CD4-positive, alpha-beta T cell treated with Interleukin-15 for 4 hours (primary cell): ENCODE data around the gene CD40LG.

Source experiments
- DNase-seq: peaks from one replicate; pipeline ENCODE4 v3.0.0-alpha.2; 2020; ENCODE audit warnings: low spot score

CD40LG gene

GRCh38 chrX:136647677-136648360 is at the start of gene CD40LG:
TSS of gene CD40LG (plus strand) at chrX:136648158. CDS start at chrX:136648249, 91 bp downstream.
- peak; percentile 42 for DNase-seq

DNA sequence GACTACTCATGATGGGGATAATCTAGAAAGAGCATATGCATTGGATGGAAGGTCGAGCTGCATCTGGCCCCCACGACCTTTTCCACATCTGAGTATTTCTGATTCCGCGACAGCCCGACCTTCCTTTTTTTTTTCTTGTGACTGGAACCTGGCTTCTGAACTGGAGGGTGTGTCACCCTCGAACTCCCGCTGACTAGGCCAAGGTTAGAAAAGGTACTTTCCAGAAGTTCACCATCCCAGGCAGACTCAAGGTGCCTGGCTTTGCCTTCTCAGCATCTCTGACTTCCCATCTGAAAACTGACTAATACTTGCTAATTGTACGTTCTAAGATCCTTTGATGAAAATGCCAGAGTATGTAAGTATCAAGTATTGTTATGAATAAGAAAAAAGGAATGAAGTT is 49.3 kb upstream of the CD40LG start:
- peak; percentile 59 for DNase-seq

GRCh38 chrX:136600059-136600458 is 47.9 kb upstream of the CD40LG start:
- DNase-seq: no peak

DNA sequence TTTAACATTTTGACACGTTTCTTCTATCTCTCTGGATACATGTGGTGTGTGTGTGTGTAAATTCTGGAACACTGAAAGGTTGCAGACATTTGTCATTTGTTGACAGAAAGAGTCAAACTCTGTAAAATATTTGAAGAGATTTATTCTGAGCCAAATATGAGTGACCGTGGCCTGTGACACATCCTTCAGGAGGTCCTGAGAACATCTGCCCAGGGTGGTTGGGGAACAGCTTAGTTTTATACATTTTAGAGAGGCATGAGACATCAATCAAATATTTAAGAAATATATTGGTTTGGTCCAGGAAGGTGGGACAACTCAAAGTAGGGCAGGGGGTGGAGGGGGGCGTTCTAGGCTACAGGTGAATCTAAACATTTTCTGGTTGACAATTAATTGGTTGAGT is 40.7 kb upstream of the CD40LG start:
- no peak for DNase-seq

GRCh38 chrX:136608295-136608933 is 39.5 kb upstream of the CD40LG start:
- DNase-seq: peak; percentile 63

DNA sequence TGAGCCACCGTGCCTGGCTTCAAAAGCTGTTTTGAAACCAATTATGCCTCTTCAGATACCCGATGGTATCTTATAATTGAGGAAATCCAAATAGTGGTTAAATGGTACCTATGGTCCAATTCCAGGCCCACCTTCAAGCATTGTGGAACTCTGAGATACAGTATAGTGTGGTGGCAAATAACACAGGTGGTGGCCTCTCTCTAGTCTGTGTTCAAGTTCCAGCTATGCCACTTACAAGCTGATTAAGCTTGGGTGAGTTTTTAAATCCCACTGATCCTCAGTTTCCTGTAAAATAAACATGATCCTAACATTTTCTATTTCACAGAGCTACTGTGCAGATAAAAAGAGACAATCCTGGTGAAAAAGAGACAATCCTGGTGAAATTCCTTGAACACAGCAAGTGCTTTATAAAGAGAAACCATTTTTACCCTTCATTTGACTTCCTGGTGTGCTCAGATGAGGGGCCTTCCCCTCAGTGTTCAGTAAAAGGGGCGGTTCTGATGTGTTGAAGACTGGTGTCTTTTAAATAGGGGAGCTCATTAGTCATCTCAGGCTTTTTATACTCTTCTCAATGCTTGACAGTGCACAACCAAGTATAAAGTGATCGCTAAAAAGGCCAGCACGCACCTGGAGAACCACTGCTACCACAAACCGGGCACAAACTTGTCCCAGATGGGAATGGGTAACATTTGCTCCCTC is 30.8 kb upstream of the CD40LG start:
- peak; percentile 60 for DNase-seq

DNA sequence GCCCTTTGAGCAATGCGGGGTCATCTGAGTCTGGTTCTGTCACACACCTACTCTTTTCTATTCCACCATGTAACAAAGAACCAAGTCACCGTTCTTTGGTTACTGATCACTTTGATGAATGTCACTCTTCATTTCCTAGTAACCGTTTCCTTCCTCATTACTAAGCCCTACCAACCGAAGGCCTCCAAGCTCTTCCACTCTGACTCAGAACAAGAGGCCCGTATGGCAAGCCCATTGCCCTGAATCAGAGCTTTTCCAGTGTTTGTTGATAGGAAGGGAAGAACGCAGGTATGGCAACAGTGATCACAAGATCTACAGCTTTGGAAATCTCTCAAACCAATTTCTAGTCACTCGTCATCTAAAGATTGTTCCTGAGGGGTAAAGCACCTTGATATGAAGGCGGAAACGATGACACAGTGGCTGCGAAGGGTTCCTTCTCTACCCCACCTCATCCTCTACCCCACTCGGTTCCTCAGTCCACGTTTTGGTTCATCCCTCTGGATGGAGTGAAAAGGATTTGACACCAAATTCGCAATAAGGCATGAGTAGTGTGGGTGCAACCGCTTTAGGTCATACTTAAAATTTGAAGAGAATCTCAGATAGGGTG is 28.0 kb upstream of the CD40LG start:
- DNase-seq: peak; percentile 69

DNA sequence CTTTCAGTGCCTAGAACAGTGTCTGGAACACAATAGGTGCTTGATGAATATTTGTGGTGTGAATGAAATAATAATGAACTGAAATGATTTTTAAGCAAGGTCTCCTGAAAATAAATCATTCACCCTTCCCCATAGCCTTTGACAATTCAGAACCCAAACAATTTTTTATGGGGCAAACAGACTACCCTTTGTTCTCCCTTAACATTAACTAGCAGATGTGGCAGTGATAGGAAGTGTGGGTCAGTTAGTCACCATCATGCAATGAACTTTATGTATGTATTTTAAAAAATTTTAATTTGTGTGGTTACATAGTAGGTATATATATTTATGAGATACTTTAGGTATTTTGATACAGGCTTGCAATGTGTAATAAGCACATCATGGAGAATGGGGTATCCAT is 27.2 kb upstream of the CD40LG start:
- DNase-seq: no peak

GRCh38 chrX:136622568-136622967 is 25.4 kb upstream of the CD40LG start:
- DNase-seq: no peak

DNA sequence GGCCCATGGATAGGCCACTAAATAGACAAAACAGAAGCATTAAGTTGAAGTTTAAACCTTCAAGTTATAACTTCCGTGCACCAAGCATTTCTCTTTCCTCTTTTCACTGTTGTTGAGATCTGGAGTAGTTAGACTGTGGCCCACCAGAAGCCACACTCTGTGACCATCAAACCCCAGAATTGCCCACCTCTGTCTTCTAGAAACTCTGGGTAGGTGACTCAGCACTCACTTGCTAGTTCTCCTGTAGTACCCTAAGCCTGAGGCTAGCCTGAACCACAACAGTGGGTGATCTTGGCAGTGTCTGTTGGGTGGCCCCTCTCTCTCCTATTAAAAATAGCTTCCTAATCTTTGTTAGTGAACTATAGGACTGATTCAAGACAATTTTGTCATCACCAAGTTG is 24.6 kb upstream of the CD40LG start:
- peak; percentile 29 for DNase-seq

- no peak for DNase-seq
These were observed 22.7 kb upstream of the CD40LG start for GRCh38 chrX:136625246-136625645.

DNA sequence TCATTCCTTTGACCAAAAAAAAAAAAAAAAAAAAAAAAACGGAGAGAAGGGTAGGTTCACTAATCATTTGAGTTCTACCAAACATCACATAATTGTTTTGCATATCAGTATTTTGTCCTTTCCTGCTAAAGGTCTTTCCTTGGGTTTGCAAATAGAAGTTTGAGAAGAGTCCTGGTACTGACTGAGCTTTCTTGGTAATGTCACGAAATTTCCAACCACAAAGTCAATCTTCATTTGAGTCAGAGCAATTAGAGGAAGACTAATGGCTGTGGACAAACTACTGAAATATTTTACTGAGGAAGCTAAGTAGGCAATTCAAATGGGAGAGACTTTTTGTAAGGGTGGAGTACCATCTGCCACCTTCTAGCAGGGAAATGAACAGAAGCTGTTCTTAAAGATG is 21.7 kb upstream of the CD40LG start:
- peak; percentile 53 for DNase-seq

DNA sequence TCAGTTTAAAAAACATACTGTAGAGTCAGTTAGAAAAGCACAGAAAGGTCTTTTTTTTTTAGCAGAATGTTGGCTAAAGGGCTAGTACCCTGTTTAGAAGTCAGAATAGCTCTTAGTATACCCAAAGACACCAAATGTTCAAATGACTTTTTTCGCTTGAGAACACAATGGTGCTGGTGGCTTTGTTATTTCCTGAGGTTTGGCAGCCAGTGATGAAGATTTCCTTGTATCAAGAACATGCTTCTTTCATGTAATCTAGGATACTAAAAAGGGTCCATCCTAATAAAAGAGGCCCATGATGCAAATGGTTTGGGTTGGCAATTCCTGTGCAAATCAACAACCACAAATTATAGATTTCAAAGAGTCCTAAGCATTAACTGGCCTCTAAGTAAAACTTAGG is 21.1 kb upstream of the CD40LG start:
- no peak for DNase-seq

DNA sequence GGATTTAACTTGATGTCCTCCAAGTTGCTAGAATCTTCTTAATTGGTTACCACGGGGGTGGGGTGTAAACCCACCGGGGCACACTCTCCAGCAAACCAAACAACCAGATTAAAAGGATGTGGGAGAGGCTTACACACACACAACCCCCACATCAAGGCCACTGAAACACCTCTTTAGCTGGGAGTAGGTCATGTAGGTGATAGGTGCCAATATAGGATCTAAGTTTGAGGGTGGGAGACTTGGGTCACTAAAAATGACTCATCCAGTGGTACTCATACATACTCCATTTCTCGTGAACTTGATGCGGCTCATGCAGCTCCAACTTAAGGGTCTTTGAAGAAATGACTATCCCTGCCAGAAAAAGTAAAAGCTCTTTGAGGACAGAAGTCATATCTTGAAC is 20.5 kb upstream of the CD40LG start:
- peak; percentile 48 for DNase-seq

- DNase-seq: no peak
These were observed 18.7 kb upstream of the CD40LG start for GRCh38 chrX:136629084-136629750.

DNA sequence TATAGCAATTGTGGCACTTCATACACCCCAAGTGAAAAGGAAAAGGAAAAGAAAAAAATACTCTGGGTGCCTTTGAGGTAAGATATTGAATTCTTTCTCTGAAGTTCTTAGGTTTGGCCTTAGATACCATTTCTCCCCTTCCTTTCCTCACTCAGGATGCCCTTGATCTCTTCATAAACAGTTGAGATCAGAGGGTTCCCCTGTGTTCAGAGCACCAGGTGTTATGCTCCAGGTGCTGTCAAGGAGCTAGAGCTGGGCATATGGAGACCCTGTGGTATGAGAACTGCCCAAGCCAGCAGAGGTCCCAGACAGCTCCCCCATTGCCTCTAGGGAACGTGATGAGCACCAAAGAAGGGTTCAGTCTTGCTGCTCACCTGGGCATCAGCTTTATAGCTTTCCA is 17.1 kb upstream of the CD40LG start:
- no peak for DNase-seq

DNA sequence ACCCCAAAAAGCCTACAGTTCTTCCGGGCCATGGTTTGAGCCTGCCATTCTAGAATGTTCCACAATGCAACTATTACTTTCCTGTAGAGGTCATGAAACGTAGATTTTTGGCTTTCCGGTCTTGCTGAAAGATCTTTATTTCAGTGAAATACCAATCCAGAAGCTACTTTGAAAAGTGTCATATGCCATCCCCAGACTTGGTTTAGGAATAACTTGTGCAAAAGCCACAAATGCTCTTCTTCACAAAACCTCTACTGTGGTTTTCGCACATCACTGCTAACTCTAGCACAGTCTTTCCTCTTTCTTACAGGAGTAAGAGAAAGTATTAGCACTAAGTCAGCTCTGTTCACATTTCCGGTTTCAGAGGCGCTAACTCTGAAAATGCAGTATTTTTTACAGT is 12.7 kb upstream of the CD40LG start:
- DNase-seq: peak; percentile 72

DNA sequence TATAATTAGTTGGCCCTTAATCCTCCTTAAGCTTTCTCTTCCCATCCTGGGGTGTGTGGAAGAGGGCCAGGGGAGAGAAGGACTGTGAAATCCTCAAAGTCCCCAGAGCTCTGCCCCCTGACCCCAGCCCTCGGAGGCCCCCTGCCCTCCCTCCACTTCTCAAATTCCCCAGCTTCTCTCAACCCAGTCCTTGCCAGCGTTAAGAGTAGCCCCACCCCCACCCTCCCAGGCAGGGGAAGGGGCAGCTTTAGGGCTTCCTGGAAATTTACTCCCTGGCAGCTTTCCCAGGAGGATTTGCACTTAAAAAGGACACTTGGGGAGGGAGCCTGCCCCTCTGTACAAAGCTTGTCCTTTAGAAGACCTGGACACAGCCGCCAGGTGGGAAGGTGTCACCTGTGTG is 11.8 kb upstream of the CD40LG start:
- DNase-seq: no peak

- DNase-seq: peak; percentile 50
These were observed 8.3 kb upstream of the CD40LG start for GRCh38 chrX:136639506-136640176.

GRCh38 chrX:136643243-136643642 is 4.7 kb upstream of the CD40LG start:
- no peak for DNase-seq

- DNase-seq: peak; percentile 43
These were observed 1.2 kb upstream of the CD40LG start for GRCh38 chrX:136646602-136647239.
